GM19395 (cell line): ENCODE data around the gene HOXB9.

Experiments used
- ATAC-seq: cut with Tn5 transposase; IDR thresholded peaks from one replicate; pipeline ENCODE4 v1.9.1; 2021; ENCODE audit warnings: mild to moderate bottlenecking, moderate library complexity; ENCODE audit not compliant: unreplicated experiment

The HOXB9 gene

GRCh38 chr17:48626245-48627117 lies at the start of gene HOXB9:
Gene HOXB9 (minus strand): TSS chr17:48626358. CDS start chr17:48626269, 89 bp downstream.
- no peak for ATAC-seq

- ATAC-seq = no peak
Measured at GRCh38 chr17:48672340-48672739, 46.2 kb upstream of the HOXB9 start.

- no peak for ATAC-seq
Measured at GRCh38 chr17:48671697-48672171, 45.6 kb upstream of the HOXB9 start.

GRCh38 chr17:48663134-48663924 lies 37.2 kb upstream of the HOXB9 start:
- ATAC-seq = no peak

GRCh38 chr17:48655913-48656312 lies 29.8 kb upstream of the HOXB9 start:
- ATAC-seq = no peak

GRCh38 chr17:48649741-48650140 lies 23.6 kb upstream of the HOXB9 start:
- ATAC-seq = no peak

- ATAC-seq = no peak
Measured at GRCh38 chr17:48647963-48648245, 21.7 kb upstream of the HOXB9 start.

GRCh38 chr17:48647103-48647962 lies 21.2 kb upstream of the HOXB9 start:
- no peak for ATAC-seq

GRCh38 chr17:48646183-48647102 lies 20.3 kb upstream of the HOXB9 start:
- ATAC-seq = no peak

GRCh38 chr17:48645639-48646182 lies 19.6 kb upstream of the HOXB9 start:
- ATAC-seq = no peak

GRCh38 chr17:48644910-48645557 lies 18.9 kb upstream of the HOXB9 start:
- ATAC-seq = no peak

GRCh38 chr17:48644159-48644558 lies 18.0 kb upstream of the HOXB9 start:
- no peak for ATAC-seq

GRCh38 chr17:48643697-48644012 lies 17.5 kb upstream of the HOXB9 start:
- ATAC-seq = no peak

- no peak for ATAC-seq
Measured at GRCh38 chr17:48642843-48643696, 16.9 kb upstream of the HOXB9 start.

GRCh38 chr17:48642059-48642842 lies 16.1 kb upstream of the HOXB9 start:
- ATAC-seq = no peak

- ATAC-seq = no peak
Measured at GRCh38 chr17:48641541-48642058, 15.4 kb upstream of the HOXB9 start.

- no peak for ATAC-seq
Measured at GRCh38 chr17:48640858-48641180, 14.7 kb upstream of the HOXB9 start.
